Measurements from ENCODE around the gene GSC. TPM values are rescaled to one million over a fixed set of nuclear protein-coding genes. Genes with fewer than 3 reads are reported as not detected.

The GSC gene
- total RNA-seq, 1 donor from 2014 or later, result not detected

DNA sequence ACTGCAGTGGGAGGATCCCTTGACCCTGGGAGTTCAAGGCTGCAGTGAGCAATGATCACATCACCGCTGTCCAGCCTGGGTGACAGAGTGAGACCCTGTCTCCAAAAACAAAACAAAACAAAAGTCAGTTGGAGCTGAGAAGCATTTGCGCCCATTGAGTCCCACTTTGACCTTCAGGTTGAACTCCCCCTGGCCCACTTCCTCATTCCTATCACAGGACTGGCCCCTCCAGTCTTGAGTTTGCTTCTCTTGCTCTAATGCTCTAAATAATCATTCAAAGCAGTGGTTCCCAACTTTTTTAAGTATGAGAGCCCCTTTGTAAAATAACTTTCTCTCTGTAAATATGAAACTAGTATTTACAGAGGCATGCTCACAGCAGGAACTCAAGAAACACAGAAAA, 28.0 kb upstream of the GSC start:
- DNase-seq, result no peak
- H3K36me3 ChIP-seq, result no peaks in the 10 kb centered on the region
- TF ChIP-seq CTCF (IDR thresholded peaks at IDR 0.05), result no peak
- H3K27ac ChIP-seq, result no peak overlapping the region
- H3K9me3 ChIP-seq, result no peaks in the 10 kb centered on the region
- no peak for ATAC-seq
- H3K4me1 ChIP-seq, result no peaks in the 10 kb centered on the region
- intact Hi-C loops (cut with DNase I), result no loop called here
- no peak overlapping the region for H3K4me3 ChIP-seq
- H3K27me3 ChIP-seq, result no peaks in the 10 kb centered on the region

DNA sequence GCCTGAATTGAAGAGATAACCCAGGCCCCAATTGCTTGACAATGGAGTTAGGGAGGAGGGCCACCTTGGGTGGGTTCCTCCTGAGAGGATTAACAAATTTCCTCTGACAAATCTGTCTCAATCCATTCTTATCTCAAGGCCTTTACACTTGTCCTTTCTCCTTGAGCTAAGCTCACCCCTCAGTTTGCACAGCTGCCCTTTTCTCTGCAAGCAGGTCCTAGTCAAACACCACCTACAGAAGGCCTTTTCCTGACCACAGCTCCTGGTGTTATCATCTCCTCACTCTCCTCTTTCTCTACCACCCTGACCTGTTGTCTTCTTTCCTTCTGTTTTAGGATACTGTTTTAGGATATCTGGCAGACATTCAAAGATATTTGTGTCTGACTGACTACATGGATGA, 26.4 kb upstream of the GSC start:
- DNase-seq (no peak), ATAC-seq (no peak)
- H3K27ac ChIP-seq, result no peak overlapping the region
- intact Hi-C loops (cut with DNase I), result no loop called here
- H3K36me3 ChIP-seq, result no peaks in the 10 kb centered on the region
- no peak overlapping the region for H3K4me3 ChIP-seq
- H3K4me1 ChIP-seq, result no peaks in the 10 kb centered on the region
- no peaks in the 10 kb centered on the region for H3K9me3 ChIP-seq
- no peaks in the 10 kb centered on the region for H3K27me3 ChIP-seq
- TF ChIP-seq CTCF (IDR thresholded peaks at IDR 0.05), result no peak

DNA sequence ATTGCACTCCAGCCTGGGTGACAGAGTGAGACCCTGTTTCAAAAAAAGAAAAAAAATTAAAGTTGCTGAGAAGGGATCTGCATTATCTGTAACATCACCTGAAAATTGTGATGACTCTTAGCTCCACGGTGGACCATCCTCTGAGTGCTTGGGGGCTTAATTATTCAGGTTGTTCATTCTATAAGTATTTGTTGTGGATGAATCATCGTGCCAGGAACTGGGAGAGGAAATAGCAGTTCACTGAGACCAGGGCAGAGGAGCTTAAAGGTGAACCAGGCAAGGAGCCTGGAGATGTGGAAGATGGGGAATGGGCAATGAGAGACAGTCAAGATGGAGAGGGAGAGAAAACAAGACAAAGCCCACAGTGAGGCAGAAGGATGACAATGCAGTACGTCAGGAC, 25.5 kb upstream of the GSC start:
- H3K27me3 ChIP-seq, result no peaks in the 10 kb centered on the region
- H3K27ac ChIP-seq, result no peak overlapping the region

GRCh38 chr14:94793901-94794300, 24.0 kb upstream of the GSC start:
- Histone ChIP-seq H3K4me3 (no peak overlapping the region), H3K27me3 (no peaks in the 10 kb centered on the region), H3K27ac (no peak overlapping the region), H3K36me3 (no peaks in the 10 kb centered on the region), H3K9me3 (no peaks in the 10 kb centered on the region), H3K4me1 (no peaks in the 10 kb centered on the region)
- no peak for TF ChIP-seq CTCF (IDR thresholded peaks at IDR 0.05)
- intact Hi-C loops (cut with DNase I), result no loop called here
- ATAC-seq, result no peak
- no peak for DNase-seq

More for the DNA sequence above, 25.5 kb upstream of the GSC start:
- H3K9me3 ChIP-seq, result no peaks in the 10 kb centered on the region
- H3K4me1 ChIP-seq, result no peaks in the 10 kb centered on the region
- TF ChIP-seq CTCF (IDR thresholded peaks at IDR 0.05), result no peak
- intact Hi-C loops (cut with DNase I), result no loop called here
- H3K4me3 ChIP-seq, result no peak overlapping the region
- no peak for DNase-seq
- H3K36me3 ChIP-seq, result no peaks in the 10 kb centered on the region
- no peak for ATAC-seq

GRCh38 chr14:94787655-94788054, 17.7 kb upstream of the GSC start:
- no peak overlapping the region for H3K4me3 ChIP-seq
- no peaks in the 10 kb centered on the region for H3K4me1 ChIP-seq
- H3K9me3 ChIP-seq, result no peaks in the 10 kb centered on the region
- H3K27ac ChIP-seq, result no peak overlapping the region
- no peak for DNase-seq
- intact Hi-C loops (cut with DNase I), result no loop called here
- no peak for ATAC-seq
- TF ChIP-seq CTCF (IDR thresholded peaks at IDR 0.05), result no peak
- H3K36me3 ChIP-seq, result no peaks in the 10 kb centered on the region
- no peaks in the 10 kb centered on the region for H3K27me3 ChIP-seq

GRCh38 chr14:94787092-94787491, 17.2 kb upstream of the GSC start:
- intact Hi-C loops (cut with DNase I), result no loop called here
- no peaks in the 10 kb centered on the region for H3K27me3 ChIP-seq
- no peak overlapping the region for H3K27ac ChIP-seq
- TF ChIP-seq CTCF (IDR thresholded peaks at IDR 0.05), result no peak
- ATAC-seq (no peak), DNase-seq (no peak)
- H3K4me1 ChIP-seq, result no peaks in the 10 kb centered on the region
- no peaks in the 10 kb centered on the region for H3K36me3 ChIP-seq
- no peaks in the 10 kb centered on the region for H3K9me3 ChIP-seq
- no peak overlapping the region for H3K4me3 ChIP-seq
